ENCODE data around the gene COMMD4.
"Not testable (repeated sequence)": the region's sequence is repeated elsewhere in the genome, so short reads cannot be mapped to it uniquely, and the experiment has no call there.

The COMMD4 gene

GRCh38 chr15:75380773-75381172, 44.9 kb downstream of the COMMD4 start:
- no peak for DNase-seq (ENCODE audit: low spot score)

GRCh38 chr15:75383986-75384385, 48.1 kb downstream of the COMMD4 start:
- not testable (repeated sequence) for DNase-seq (ENCODE audit: low spot score)
